Spleen (tissue), 7 donors: Measurements from ENCODE around the gene IMPA2.

Source experiments
- CTCF ChIP-seq, 11 experiments: fragments of 200-600 bp in 7 of 11; fragments of 450-650 bp in 4 of 11; sonication (generic) in 4 of 11; IDR thresholded peaks in 8 of 11; conservative IDR thresholded peaks in 3 of 11; 1 replicate in 7 of 11; 2 replicates in 4 of 11; pipeline versions ENCODE4 v1.4.0 to v1.8.0; 2016 to 2021; ENCODE audit warnings: antibody characterized with exemption in 11 of 11, inconsistent platforms in 4 of 11, mild to moderate bottlenecking in 1 of 11
- POLR2AphosphoS5 ChIP-seq, 3 donors: sonication (generic); formaldehyde crosslinking; IDR thresholded peaks; one replicate each; pipeline ENCODE4 v1.5.1; 2017; ENCODE audit warnings: antibody characterized with exemption in 3 of 3
- donor health status: DM: no; HTN: no; CAD: no; lungs with moderate emphysema.
- donor health status: DM: no; HTN: no; CAD: no.
- donor health status: DM: no; HTN: no; CAD: no.

- peak in 2 of 11 experiments; percentile 6 to 11 for TF ChIP-seq CTCF (IDR thresholded peaks at IDR 0.05 in 8 of 11, conservative IDR thresholded peaks at IDR 0.05 in 3 of 11)
- peak; percentile 87 to 94 (median 93) for TF ChIP-seq POLR2AphosphoS5 (IDR thresholded peaks at IDR 0.05)
Measured at GRCh38 chr18:11980494-11981191, 664 bp upstream of the IMPA2 start.
